ENCODE measurements around the gene LHFPL3.
"Not testable (repeated sequence)": the region's sequence is repeated elsewhere in the genome, so short reads cannot be mapped to it uniquely, and the experiment has no call there.

LHFPL3 gene

GRCh38 chr7:104486931-104487330 is 158.5 kb downstream of the LHFPL3 start:
- no peak for DNase-seq

DNA sequence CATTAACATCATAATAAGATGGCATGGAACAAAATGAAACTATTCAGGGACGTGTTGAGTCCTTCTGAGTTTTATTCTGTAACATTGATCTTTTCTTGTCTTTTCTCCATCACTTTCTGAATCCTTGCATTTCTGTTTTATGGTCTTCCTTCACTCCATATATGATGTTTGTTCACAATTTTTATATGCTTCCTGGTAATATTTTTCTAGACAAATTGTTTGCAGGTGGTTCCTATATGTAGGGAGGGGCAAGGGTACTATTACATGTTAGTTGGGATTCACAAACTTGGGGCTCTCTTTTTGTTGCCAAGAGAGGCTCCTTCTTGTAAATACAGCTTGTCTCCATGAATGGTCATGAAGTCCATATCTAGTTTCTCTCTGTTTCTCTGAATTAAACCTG is 159.2 kb downstream of the LHFPL3 start:
- no peak for DNase-seq

DNA sequence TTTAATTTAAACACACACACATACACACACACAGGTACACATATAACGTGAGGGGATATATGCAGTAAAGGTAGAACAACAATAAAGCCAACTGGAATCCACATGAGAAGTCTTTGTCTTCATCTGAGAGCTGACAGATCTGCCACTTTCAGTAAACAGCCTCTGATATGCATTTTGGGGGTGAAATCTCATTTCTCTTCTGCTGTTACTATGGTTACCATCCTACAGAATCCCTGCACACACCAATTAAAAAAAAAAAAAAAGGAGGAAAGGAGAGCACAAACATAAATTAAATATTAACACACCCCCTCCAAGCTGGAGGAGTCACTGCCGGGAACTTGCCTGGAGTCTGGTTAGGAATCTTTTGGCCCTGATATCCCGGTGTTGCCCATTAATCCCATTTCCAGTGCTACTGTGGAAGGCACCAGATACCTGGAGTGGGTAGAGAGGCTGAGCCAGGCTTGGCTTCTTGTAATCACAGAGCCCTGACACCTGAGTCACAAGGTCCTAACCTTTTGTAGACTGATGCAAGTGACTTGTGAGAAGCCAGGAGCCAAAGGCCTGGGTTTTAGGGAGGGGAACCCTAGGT is 169.1 kb downstream of the LHFPL3 start:
- no peak for DNase-seq

DNA sequence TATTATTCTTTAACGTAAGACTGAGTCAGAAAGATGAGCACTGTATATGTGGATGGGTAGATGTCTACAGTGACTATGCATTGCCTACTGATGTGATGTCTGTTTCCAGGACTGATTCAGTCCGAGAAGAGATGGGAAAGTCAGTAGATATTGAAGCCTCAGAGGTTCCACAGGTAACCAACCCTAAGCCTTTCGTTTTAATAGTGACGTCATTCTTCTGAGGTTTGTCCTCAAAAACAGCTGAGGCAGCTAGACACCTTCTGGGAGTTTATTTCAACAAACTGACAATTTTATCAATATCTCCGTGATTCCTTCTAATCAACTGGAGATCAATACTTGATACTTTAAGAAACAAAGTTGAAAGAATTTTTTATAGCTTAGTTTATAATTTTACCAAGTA is 171.6 kb downstream of the LHFPL3 start:
- DNase-seq: no peak

- DNase-seq: no peak
Observed at GRCh38 chr7:104509874-104510273, 181.5 kb downstream of the LHFPL3 start.

- no peak for DNase-seq
Observed at GRCh38 chr7:104524853-104525252, 196.4 kb downstream of the LHFPL3 start.

DNA sequence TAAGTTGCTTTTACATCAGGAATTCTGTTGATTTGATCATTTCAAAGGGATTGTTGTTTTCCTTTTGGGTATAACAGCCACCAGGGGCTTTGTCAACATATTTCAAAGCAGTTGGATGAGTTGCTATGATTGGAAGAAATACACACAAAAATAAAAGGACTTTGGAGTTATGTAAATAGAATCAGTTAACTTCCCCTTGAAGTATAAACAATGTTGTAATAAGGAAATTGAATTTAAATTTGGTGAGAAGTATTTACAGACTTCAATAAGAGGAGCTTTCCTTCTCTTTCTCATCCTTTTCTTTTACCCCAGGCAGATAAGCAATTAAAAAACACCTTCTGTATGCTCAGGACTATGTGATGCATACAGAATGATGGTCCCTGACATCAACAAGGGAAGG is 199.7 kb downstream of the LHFPL3 start:
- DNase-seq: no peak

- no peak for DNase-seq
Observed at GRCh38 chr7:104529567-104529966, 201.2 kb downstream of the LHFPL3 start.

GRCh38 chr7:104530251-104530650 is 201.8 kb downstream of the LHFPL3 start:
- DNase-seq: no peak

DNA sequence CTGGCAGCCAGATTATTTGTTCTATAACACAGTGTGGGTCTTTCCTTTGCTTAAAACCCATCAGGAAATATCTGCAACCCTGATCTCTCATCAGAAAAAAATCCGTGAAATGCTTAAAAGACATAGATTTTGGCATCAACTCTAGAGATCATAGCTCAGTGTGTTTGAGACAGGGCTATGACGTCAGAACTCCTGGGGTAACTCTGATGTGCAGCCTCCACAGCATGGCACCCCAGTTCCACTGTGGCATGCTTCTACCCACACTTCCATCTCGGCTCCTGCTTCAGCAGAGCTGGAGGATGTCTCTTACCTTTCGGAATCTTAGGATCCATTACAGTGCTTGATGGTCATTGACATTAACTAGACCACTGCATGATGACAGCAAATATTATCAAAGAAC is 205.7 kb downstream of the LHFPL3 start:
- no peak for DNase-seq

- no peak for DNase-seq
Observed at GRCh38 chr7:104535841-104536240, 207.4 kb downstream of the LHFPL3 start.

DNA sequence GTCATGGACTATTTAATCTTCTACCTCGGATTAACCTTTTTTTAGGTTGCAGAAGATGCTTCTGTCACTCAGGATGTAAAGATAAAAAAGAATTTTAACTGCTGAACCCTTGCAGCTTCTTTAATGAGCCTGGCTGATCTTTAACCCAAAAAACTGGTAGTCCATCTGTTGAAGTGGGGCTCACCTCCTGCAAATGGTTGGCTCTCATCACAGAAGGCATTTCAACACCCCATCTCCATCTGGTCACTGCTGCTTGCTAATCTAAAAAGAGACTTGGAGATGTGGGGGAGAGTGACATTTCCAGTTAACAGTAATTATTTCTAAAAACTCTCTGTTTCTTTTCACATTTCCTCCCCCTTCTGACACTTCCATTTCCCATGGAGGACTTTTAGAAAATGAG is 208.6 kb downstream of the LHFPL3 start:
- no peak for DNase-seq

- DNase-seq: no peak
Observed at GRCh38 chr7:104538152-104538551, 209.7 kb downstream of the LHFPL3 start.

GRCh38 chr7:104541897-104542296 is 213.5 kb downstream of the LHFPL3 start:
- no peak for DNase-seq

DNA sequence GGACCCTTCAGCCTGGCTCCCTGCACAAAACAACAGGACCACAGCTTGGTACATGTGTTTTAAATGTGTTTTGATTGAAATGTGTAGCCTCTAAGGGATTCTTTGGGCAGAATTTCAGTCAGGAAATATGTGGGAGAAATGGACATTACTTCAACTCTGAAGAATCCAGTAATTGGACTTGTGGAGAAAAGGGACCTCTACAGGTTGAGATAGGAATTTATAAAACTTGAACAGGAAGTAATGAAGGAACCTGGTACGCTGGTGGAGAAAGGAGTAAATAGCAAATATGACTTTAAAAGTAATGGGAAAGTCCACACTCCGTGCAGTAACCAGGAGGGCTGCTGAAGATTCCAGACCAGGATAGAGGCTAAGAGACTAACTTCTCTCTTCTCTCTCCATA is 220.5 kb downstream of the LHFPL3 start:
- no peak for DNase-seq

DNA sequence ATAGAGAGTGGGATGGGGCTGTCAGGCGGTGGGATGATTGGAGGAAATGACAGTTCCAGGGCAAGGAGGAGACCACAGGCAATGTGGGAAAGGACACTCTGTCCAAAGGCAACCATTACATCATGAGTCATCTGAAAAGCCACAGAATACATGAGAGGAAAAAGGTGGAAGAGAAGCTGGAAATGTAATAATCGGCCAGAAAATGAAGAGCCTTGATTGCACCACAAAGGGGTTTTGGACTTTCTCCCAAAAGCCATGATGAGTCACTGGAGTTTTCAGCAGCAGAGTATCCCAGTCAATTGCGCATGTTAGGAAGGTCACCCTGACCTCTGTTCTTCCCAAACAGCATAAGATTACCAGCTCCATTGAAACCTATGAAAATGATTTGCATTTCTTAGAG is 222.0 kb downstream of the LHFPL3 start:
- DNase-seq: no peak

GRCh38 chr7:104551226-104551625 is 222.8 kb downstream of the LHFPL3 start:
- no peak for DNase-seq

DNA sequence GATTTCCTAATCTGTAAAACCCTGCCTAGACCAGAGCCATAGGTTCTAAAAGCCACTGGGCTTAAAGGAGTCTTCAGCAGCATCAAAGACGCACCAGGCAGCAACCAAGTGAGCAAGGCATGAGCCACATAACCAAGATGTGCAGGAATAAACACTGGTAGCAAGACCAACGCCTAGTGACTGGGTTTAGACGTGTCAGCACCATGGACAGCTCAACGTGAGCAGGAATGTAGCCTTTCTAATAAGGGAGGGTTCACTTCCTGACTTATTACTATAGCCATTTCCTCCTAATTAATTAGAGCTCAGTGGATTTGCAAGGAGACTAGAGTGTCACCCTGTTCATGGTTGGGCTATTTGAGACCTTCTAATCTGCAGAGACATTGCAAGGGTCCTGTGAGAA is 223.7 kb downstream of the LHFPL3 start:
- DNase-seq: peak; percentile 7 to 17

GRCh38 chr7:104553074-104553473 is 224.7 kb downstream of the LHFPL3 start:
- DNase-seq: no peak

GRCh38 chr7:104563350-104563901 is 235.0 kb downstream of the LHFPL3 start:
- DNase-seq: not testable (repeated sequence)

- DNase-seq: no peak
Observed at GRCh38 chr7:104569751-104570150, 241.3 kb downstream of the LHFPL3 start.

DNA sequence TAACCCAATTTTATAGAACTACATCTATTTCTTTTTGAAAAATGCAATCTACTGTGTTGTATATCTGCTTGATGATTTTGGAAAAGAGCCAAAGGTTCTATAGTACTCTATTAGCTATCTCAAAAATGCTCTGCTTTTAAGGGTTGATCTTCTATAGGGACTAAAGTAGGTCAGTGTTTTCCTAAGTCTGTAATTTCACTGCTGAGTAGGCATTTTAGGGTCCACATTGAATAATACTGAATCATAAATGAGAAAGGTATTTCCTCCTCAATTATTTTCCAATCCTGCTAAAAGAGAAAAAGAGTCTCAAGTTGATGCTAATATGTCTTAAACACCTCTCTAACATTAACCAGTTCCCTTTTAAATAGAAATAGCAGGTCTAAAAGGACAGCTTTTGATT is 244.2 kb downstream of the LHFPL3 start:
- DNase-seq: no peak

- DNase-seq: no peak
Observed at GRCh38 chr7:104584620-104585019, 256.2 kb downstream of the LHFPL3 start.

DNA sequence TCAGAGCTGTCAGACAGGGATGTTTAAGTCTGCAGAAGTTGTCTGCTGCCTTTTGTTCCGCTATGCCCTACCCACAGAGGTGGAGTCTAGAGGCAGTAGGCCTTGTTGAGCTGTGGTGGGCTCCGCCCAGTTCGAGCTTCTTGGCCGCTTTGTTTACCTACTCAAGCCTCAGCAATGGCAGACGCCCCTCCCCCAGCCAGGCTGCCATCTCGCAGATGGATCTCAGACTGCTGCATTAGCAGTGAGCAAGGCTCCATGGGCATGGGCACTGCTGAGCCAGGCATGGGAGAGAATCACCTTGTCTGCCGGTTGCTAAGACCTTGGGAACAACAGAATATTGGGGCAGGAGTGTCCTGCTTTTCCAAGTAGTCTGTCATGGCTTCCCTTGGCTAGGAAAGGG is 267.2 kb downstream of the LHFPL3 start:
- DNase-seq: not testable (repeated sequence)

DNA sequence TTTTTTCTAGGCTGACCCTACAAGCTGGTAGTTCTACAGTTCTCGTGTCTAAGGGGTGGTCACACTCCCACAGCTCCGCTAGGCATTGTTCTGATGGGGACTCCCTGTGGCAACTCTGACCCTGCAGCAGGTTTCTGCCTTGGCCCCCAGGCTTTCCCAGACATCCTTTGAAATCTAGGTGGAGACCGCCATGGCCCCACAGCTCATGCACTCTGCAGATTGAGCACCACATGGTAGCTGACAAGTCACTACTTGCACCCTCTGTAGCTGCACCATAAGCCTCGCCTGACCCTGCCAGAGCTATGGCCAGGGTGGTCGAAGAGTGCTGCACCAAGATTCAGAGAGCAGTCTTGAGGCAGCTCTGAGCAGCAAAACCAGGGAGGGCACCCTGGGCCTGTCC is 275.6 kb downstream of the LHFPL3 start:
- DNase-seq: no peak

Measured in activated CD4-positive, alpha-beta T cell treated with anti-CD3 and anti-CD28 coated beads, Interleukin-2, amount 50 U/mL, for 48 hours (primary cell).